ENCODE data around the gene ANKDD1B.
"Not testable (repeated sequence)": the region's sequence is repeated elsewhere in the genome, so short reads cannot be mapped to it uniquely, and the experiment has no call there.

Gene ANKDD1B

DNA sequence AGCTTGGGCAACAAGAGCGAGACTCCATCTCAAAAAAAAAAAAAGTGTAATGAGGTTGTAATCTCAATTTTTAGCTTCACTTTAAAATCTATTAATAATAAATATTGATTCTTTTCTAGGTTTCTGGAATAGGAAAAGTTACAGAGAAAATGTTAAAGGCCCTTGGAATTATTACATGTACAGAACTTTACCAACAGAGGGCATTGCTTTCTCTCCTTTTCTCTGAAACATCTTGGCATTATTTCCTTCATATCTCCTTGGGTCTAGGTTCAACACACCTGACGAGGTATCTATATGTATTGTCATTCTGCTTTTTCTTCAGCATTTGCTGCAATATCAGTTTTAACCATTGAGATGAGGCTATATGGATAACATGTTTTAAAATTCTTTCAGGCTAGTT lies 26.6 kb upstream of the ANKDD1B start:
- TF ChIP-seq Cebpa-rat (IDR thresholded peaks at IDR 0.05), result no peak
- no peaks in the 10 kb centered on the region for H4K20me1 ChIP-seq
- no peaks in the 10 kb centered on the region for H3K27me3 ChIP-seq
- H3K9me3 ChIP-seq (replicated peaks in 1 of 11), result no peaks in the 10 kb centered on the region
- no peak overlapping the region for H3K9ac ChIP-seq
- peaks cover 27 to 83% (median 59%) of the 10 kb centered on the region in 11 experiments for H3K36me3 ChIP-seq
- no peak overlapping the region for H3K4me3 ChIP-seq
- H3K27ac ChIP-seq, result no peak overlapping the region
- H3K4me1 ChIP-seq, result peaks cover 0 to 4% (median 0%) of the 10 kb centered on the region in 10 experiments; a peak in 3 of 20 replicates
- no peak overlapping the region for H3K4me2 ChIP-seq

- Histone ChIP-seq H3K4me1 (no peaks in the 10 kb centered on the region), H3K36me3 (peaks cover 32 to 90% (median 68%) of the 10 kb centered on the region in 11 experiments), H3K27ac (no peak overlapping the region), H3K9me3 (replicated peaks in 1 of 11) (no peaks in the 10 kb centered on the region), H3K9ac (no peak overlapping the region), H3K27me3 (no peaks in the 10 kb centered on the region), H3K4me3 (no peak overlapping the region), H4K20me1 (no peaks in the 10 kb centered on the region), H3K4me2 (no peak overlapping the region)
- TF ChIP-seq Cebpa-rat (IDR thresholded peaks at IDR 0.05), result no peak
Measured at GRCh38 chr5:75588666-75589065, 22.6 kb upstream of the ANKDD1B start.

DNA sequence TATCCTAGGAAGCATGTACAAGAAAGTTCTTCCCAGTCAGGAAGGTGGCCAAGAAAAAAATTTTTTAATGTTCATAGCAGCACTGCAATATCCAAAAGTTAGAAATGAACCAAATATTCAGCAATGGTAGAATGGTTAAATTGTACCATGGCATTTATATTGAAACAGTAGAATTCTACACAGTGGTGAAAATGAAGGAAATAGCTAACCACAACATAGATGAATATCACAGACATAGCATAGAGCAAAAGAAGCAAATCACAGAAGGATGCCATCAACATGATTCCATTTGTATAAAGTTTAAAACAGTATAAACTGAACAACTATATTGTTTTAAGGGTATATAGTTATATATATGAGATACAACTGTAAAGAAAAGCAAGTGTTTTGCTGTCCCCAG lies 10.7 kb upstream of the ANKDD1B start:
- no peak overlapping the region for H3K27ac ChIP-seq
- H3K27me3 ChIP-seq, result no peaks in the 10 kb centered on the region
- no peaks in the 10 kb centered on the region for H3K4me1 ChIP-seq
- no peak overlapping the region for H3K4me2 ChIP-seq
- H4K20me1 ChIP-seq, result no peaks in the 10 kb centered on the region
- H3K36me3 ChIP-seq, result peaks cover 14 to 81% (median 33%) of the 10 kb centered on the region in 11 experiments; a peak in 20 of 22 replicates
- no peaks in the 10 kb centered on the region for H3K9me3 ChIP-seq (replicated peaks in 1 of 11)
- TF ChIP-seq Cebpa-rat (IDR thresholded peaks at IDR 0.05), result no peak
- no peak overlapping the region for H3K9ac ChIP-seq
- H3K4me3 ChIP-seq, result no peak overlapping the region

DNA sequence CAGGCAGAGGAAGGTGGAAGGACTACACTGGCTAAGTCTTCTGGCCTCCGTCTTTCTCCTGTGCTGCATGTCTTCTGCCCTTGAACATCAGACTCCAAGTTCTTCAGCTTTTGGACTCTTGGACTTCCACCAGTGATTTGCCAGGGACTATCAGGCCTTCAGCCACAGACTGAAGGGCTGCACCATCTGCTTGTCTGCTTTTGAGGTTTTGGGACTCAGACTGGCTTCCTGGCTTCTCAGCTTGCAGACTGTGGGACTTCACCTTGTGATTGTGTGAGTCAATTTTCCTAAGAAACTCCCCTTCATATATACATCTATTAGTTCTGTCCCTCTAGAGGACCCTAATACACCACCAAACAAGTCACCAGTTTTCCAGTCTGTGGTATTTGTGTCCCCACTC lies 9.7 kb upstream of the ANKDD1B start:
- no peak for TF ChIP-seq Cebpa-rat (IDR thresholded peaks at IDR 0.05)

GRCh38 chr5:75601996-75602395 lies 9.3 kb upstream of the ANKDD1B start:
- TF ChIP-seq Cebpa-rat (IDR thresholded peaks at IDR 0.05), result no peak
- no peaks in the 10 kb centered on the region for H3K9me3 ChIP-seq (replicated peaks in 1 of 11)
- no peak overlapping the region for H3K4me3 ChIP-seq
- H3K9ac ChIP-seq, result no peak overlapping the region
- no peak overlapping the region for H3K4me2 ChIP-seq
- peaks cover 14 to 68% (median 30%) of the 10 kb centered on the region in 11 experiments; a peak in 20 of 22 replicates for H3K36me3 ChIP-seq
- no peak overlapping the region for H3K27ac ChIP-seq
- no peaks in the 10 kb centered on the region for H3K27me3 ChIP-seq
- H4K20me1 ChIP-seq, result no peaks in the 10 kb centered on the region
- H3K4me1 ChIP-seq, result peaks cover 0 to 4% (median 0%) of the 10 kb centered on the region in 10 experiments; a peak in 5 of 20 replicates

More for the DNA sequence above, 9.7 kb upstream of the ANKDD1B start:
- H3K36me3 ChIP-seq, result peaks cover 14 to 72% (median 34%) of the 10 kb centered on the region in 11 experiments; a peak in 20 of 22 replicates
- no peaks in the 10 kb centered on the region for H3K4me1 ChIP-seq
- H3K9me3 ChIP-seq (replicated peaks in 1 of 11), result no peaks in the 10 kb centered on the region
- H3K27me3 ChIP-seq, result no peaks in the 10 kb centered on the region
- no peak overlapping the region for H3K27ac ChIP-seq
- no peaks in the 10 kb centered on the region for H4K20me1 ChIP-seq
- H3K9ac ChIP-seq, result no peak overlapping the region
- no peak overlapping the region for H3K4me2 ChIP-seq
- no peak overlapping the region for H3K4me3 ChIP-seq

- Histone ChIP-seq H3K36me3 (peaks cover 14 to 68% (median 30%) of the 10 kb centered on the region in 11 experiments; a peak in 20 of 22 replicates), H3K27ac (no peak overlapping the region), H3K9me3 (replicated peaks in 1 of 11) (no peaks in the 10 kb centered on the region), H3K9ac (no peak overlapping the region), H3K4me1 (peaks cover 0 to 9% (median 0%) of the 10 kb centered on the region in 10 experiments; a peak in 7 of 20 replicates), H3K27me3 (no peaks in the 10 kb centered on the region), H4K20me1 (no peaks in the 10 kb centered on the region), H3K4me2 (no peak overlapping the region), H3K4me3 (no peak overlapping the region)
- TF ChIP-seq Cebpa-rat (IDR thresholded peaks at IDR 0.05), result no peak
Measured at GRCh38 chr5:75603371-75603770, 7.9 kb upstream of the ANKDD1B start.

GRCh38 chr5:75603821-75604220 lies 7.4 kb upstream of the ANKDD1B start:
- TF ChIP-seq Cebpa-rat (IDR thresholded peaks at IDR 0.05), result no peak
- Histone ChIP-seq H3K4me3 (no peak overlapping the region), H3K9ac (no peak overlapping the region), H3K27ac (no peak overlapping the region), H3K36me3 (peaks cover 14 to 69% (median 29%) of the 10 kb centered on the region in 11 experiments; a peak in 20 of 22 replicates), H3K9me3 (replicated peaks in 1 of 11) (no peaks in the 10 kb centered on the region), H3K27me3 (no peaks in the 10 kb centered on the region), H4K20me1 (no peaks in the 10 kb centered on the region), H3K4me1 (peaks cover 0 to 9% (median 0%) of the 10 kb centered on the region in 10 experiments; a peak in 7 of 20 replicates), H3K4me2 (no peak overlapping the region)

- not testable (repeated sequence) for H3K27ac ChIP-seq; H3K9me3 ChIP-seq (replicated peaks in 1 of 11); H3K4me2 ChIP-seq; H3K4me1 ChIP-seq; H3K4me3 ChIP-seq; H3K9ac ChIP-seq; H3K27me3 ChIP-seq; H4K20me1 ChIP-seq
- H3K36me3 ChIP-seq, result peaks cover 0 to 39% (median 8%) of the 10 kb centered on the region in 11 experiments; a peak in 14 of 22 replicates
Measured at GRCh38 chr5:75607341-75607740, 3.9 kb upstream of the ANKDD1B start.

DNA sequence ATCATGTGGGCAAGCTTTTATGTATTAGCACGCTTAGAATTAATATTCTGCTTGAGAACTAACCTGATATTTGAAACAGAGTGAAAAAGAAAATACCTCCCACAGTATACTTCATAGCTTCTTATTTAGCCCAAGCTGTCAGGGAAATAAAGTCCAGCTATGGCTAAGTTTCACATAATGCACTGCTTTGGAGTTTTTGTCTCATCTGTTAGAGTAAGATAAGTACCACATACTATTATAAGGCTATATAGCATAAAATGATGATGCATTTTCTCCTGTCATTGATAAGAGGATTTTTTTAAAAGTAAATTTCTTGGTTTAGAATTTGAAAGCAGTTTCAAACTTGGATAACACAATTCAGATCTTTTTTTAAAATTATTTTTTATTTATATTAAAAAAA lies 2.4 kb upstream of the ANKDD1B start:
- Histone ChIP-seq H3K9me3 (replicated peaks in 1 of 11) (peaks cover 0 to 7% (median 0%) of the 10 kb centered on the region in 11 experiments; a peak in 5 of 22 replicates), H3K4me2 (no peak overlapping the region), H3K27ac (no peak overlapping the region), H4K20me1 (no peaks in the 10 kb centered on the region), H3K9ac (no peak overlapping the region), H3K4me3 (no peak overlapping the region), H3K4me1 (peaks cover 0 to 9% (median 0%) of the 10 kb centered on the region in 10 experiments; a peak in 7 of 20 replicates), H3K27me3 (no peaks in the 10 kb centered on the region), H3K36me3 (peaks cover 0 to 24% (median 3%) of the 10 kb centered on the region in 11 experiments; a peak in 6 of 22 replicates)
- TF ChIP-seq Cebpa-rat (IDR thresholded peaks at IDR 0.05), result no peak

- no peak overlapping the region for H3K4me3 ChIP-seq
- no peaks in the 10 kb centered on the region for H4K20me1 ChIP-seq
- no peak overlapping the region for H3K27ac ChIP-seq
- H3K27me3 ChIP-seq, result no peaks in the 10 kb centered on the region
- H3K9ac ChIP-seq, result no peak overlapping the region
- H3K4me2 ChIP-seq, result no peak overlapping the region
- peaks cover 0 to 16% (median 0%) of the 10 kb centered on the region in 11 experiments; a peak in 5 of 22 replicates for H3K36me3 ChIP-seq
- peaks cover 0 to 9% (median 0%) of the 10 kb centered on the region in 10 experiments; a peak in 7 of 20 replicates for H3K4me1 ChIP-seq
- no peak for TF ChIP-seq Cebpa-rat (IDR thresholded peaks at IDR 0.05)
- peaks cover 0 to 7% (median 0%) of the 10 kb centered on the region in 11 experiments; a peak in 5 of 22 replicates for H3K9me3 ChIP-seq (replicated peaks in 1 of 11)
Measured at GRCh38 chr5:75610201-75610600, 1.1 kb upstream of the ANKDD1B start.

DNA sequence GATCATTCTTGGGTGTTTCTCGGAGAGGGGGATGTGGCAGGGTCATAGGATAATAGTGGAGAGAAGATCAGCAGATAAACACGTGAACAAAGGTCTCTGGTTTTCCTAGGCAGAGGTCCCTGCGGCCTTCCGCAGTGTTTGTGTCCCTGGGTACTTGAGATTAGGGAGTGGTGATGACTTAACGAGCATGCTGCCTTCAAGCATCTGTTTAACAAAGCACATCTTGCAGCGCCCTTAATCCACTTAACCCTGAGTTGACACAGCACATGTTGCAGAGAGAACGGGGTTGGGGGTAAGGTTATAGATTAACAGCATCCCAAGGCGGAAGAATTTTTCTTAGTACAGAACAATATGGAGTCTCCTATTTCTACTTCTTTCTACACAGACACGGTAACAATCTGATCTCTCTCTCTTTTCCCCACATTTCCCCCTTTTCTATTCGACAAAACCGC lies 368 bp upstream of the ANKDD1B start:
- not testable (repeated sequence) for H3K9ac ChIP-seq; H3K27ac ChIP-seq; H4K20me1 ChIP-seq; H3K9me3 ChIP-seq (replicated peaks in 1 of 11); H3K27me3 ChIP-seq; H3K4me1 ChIP-seq; H3K4me3 ChIP-seq; H3K4me2 ChIP-seq
- peaks cover 0 to 12% (median 0%) of the 10 kb centered on the region in 11 experiments; a peak in 5 of 22 replicates for H3K36me3 ChIP-seq

Measured in BLaER1 treated with 17β-estradiol and CSF1 and Interleukin-3, amounts not matched to agents 10 nM and 100 nM (cell line).